ENCODE data around the gene SURF1. TPM values are rescaled to one million over a fixed set of nuclear protein-coding genes. Genes with fewer than 3 reads are reported as not detected.

Gene SURF1
- total and polyA plus RNA-seq, 9 of the 15 experiments (the other 6 are each of a cell fraction or from before 2014, with no cell fraction given): 16.1 to 31.3 (median 20.9) TPM

GRCh38 chr9:133375724-133376654, 19.7 kb upstream of the SURF1 start, which contains the start of the genes STKLD1 and SURF4 (continued):
- TF ChIP-seq ZNF407 (IDR thresholded peaks at IDR 0.05; ENCODE audit: low read depth) (no peak), HDAC8 (tag; IDR thresholded peaks at IDR 0.05) (no peak), PRPF4 (IDR thresholded peaks at IDR 0.05; ENCODE audit: insufficient read depth, low read depth, low read length, poor library complexity, severe bottlenecking) (no peak), ESRRA (IDR thresholded peaks at IDR 0.05; ENCODE audit: borderline replicate concordance, low read depth) (peak; percentile 39; the same call in 1 of the 2 replicates), KDM1A (IDR thresholded peaks at IDR 0.05) (no peak), SREBF1 (IDR thresholded peaks at IDR 0.05; ENCODE audit: borderline replicate concordance, low read depth, low read length) (no peak), CBX3 (IDR thresholded peaks at IDR 0.05; ENCODE audit: borderline replicate concordance in 1 of 2, low read length in 2 of 2) (no peak), TRIM28 (IDR thresholded peaks at IDR 0.05) (no peak), ZFX (CRISPR knock-in tag; IDR thresholded peaks at IDR 0.05) (peak; percentile 98), ZFP36 (IDR thresholded peaks at IDR 0.05; ENCODE audit: low read depth, low read length, partially characterized antibody) (no peak), ARID1B (IDR thresholded peaks at IDR 0.05) (no peak), ZNF253 (CRISPR knock-in tag; conservative IDR thresholded peaks at IDR 0.05) (no peak), PTBP1 (IDR thresholded peaks at IDR 0.05; ENCODE audit: low read depth, low read length) (no peak)
- TF ChIP-seq, protein P1, sequence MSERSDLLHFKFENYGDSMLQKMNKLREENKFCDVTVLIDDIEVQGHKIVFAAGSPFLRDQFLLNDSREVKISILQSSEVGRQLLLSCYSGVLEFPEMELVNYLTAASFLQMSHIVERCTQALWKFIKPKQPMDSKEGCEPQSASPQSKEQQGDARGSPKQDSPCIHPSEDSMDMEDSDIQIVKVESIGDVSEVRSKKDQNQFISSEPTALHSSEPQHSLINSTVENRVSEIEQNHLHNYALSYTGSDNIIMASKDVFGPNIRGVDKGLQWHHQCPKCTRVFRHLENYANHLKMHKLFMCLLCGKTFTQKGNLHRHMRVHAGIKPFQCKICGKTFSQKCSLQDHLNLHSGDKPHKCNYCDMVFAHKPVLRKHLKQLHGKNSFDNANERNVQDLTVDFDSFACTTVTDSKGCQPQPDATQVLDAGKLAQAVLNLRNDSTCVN (CRISPR knock-in tag; IDR thresholded peaks at IDR 0.05): no peak
- TF ChIP-seq, protein P2, sequence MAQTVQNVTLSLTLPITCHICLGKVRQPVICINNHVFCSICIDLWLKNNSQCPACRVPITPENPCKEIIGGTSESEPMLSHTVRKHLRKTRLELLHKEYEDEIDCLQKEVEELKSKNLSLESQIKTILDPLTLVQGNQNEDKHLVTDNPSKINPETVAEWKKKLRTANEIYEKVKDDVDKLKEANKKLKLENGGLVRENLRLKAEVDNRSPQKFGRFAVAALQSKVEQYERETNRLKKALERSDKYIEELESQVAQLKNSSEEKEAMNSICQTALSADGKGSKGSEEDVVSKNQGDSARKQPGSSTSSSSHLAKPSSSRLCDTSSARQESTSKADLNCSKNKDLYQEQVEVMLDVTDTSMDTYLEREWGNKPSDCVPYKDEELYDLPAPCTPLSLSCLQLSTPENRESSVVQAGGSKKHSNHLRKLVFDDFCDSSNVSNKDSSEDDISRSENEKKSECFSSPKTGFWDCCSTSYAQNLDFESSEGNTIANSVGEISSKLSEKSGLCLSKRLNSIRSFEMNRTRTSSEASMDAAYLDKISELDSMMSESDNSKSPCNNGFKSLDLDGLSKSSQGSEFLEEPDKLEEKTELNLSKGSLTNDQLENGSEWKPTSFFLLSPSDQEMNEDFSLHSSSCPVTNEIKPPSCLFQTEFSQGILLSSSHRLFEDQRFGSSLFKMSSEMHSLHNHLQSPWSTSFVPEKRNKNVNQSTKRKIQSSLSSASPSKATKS (CRISPR knock-in tag; IDR thresholded peaks at IDR 0.05): no peak
